GM13976 (cell line): ENCODE results near the gene WFIKKN1.

Experiments
- DNase-seq: peaks from one replicate; pipeline ENCODE4 v3.0.0; 2012; ENCODE audit warnings: low spot score
- CTCF ChIP-seq: IDR thresholded peaks from 2 replicates; pipeline ENCODE4 v1.5.1; 2012; ENCODE audit warnings: borderline replicate concordance, mild to moderate bottlenecking; ENCODE audit not compliant: insufficient read depth; ENCODE audit errors: extremely low read depth, missing control alignments, control extremely low read depth
- in situ Hi-C: fragments of 300-500 bp; cut with MboI; formaldehyde crosslinking; loops from one replicate; pipeline ENCODE4 v1.12.0; 2022; ENCODE audit warnings: low sequenced_read_pairs, mixed read lengths, inconsistent platforms; ENCODE audit not compliant: unreplicated experiment

Gene WFIKKN1

GRCh38 chr16:651844-652243 lies 21.1 kb downstream of the WFIKKN1 start:
- in situ Hi-C loops, result no loop called here

GRCh38 chr16:652454-653305 lies 21.9 kb downstream of the WFIKKN1 start:
- in situ Hi-C loops, result no loop called here
- DNase-seq, result no peak
- TF ChIP-seq CTCF, result no peak

More at GRCh38 chr16:651844-652243, 21.1 kb downstream of the WFIKKN1 start:
- no peak for TF ChIP-seq CTCF
- no peak for DNase-seq

- DNase-seq, result no peak
- TF ChIP-seq CTCF, result no peak
- in situ Hi-C loops, result no loop called here
Observed at GRCh38 chr16:654034-654433, 23.2 kb downstream of the WFIKKN1 start.

GRCh38 chr16:657487-657886 lies 26.7 kb downstream of the WFIKKN1 start:
- no peak for DNase-seq
- no peak for TF ChIP-seq CTCF
- in situ Hi-C loops, result no loop called here

GRCh38 chr16:658679-659571 lies 28.1 kb downstream of the WFIKKN1 start:
- no peak for DNase-seq
- in situ Hi-C loops, result no loop called here
- no peak for TF ChIP-seq CTCF

- DNase-seq, result no peak
- no peak for TF ChIP-seq CTCF
- in situ Hi-C loops, result no loop called here
Observed at GRCh38 chr16:659618-660017, 28.8 kb downstream of the WFIKKN1 start.
